ENCODE measurements around the gene ILF2. TPM values are rescaled to one million over a fixed set of nuclear protein-coding genes. Genes with fewer than 3 reads are reported as not detected.
"Not testable (repeated sequence)": the region's sequence is repeated elsewhere in the genome, so short reads cannot be mapped to it uniquely, and the experiment has no call there.

Gene ILF2
- total RNA-seq, 1 donor from 2014 or later: 114 TPM

DNA sequence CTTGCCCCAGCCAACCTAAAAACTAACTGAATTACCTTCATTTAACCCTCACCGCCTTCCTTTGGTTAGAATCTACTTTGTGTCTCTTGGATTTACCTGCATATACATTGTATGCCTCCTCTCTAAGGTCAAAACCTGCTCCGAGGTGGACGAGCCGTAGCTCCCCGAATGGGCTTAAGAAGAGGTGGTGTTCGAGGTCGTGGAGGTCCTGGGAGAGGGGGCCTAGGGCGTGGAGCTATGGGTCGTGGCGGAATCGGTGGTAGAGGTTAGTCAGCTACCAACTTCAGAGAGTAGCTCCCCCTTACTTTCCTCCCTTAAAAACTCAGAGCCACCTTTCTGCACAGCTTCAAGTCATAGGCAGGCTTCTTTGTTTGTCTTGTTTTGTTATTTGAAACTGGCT, 27.7 kb downstream of the ILF2 start:
- Histone ChIP-seq H3K36me3 (ENCODE audit: control insufficient read depth, insufficient read depth, low read length) (peaks cover 23% of the 10 kb centered on the region), H3K27me3 (ENCODE audit: control insufficient read depth, insufficient read depth, low read length) (no peaks in the 10 kb centered on the region), H3K4me3 (ENCODE audit: low read depth, low read length) (no peak overlapping the region)
- DNase-seq (ENCODE audit: low read depth) (no peak), FAIRE-seq (no peak)
- TF ChIP-seq, protein P1, sequence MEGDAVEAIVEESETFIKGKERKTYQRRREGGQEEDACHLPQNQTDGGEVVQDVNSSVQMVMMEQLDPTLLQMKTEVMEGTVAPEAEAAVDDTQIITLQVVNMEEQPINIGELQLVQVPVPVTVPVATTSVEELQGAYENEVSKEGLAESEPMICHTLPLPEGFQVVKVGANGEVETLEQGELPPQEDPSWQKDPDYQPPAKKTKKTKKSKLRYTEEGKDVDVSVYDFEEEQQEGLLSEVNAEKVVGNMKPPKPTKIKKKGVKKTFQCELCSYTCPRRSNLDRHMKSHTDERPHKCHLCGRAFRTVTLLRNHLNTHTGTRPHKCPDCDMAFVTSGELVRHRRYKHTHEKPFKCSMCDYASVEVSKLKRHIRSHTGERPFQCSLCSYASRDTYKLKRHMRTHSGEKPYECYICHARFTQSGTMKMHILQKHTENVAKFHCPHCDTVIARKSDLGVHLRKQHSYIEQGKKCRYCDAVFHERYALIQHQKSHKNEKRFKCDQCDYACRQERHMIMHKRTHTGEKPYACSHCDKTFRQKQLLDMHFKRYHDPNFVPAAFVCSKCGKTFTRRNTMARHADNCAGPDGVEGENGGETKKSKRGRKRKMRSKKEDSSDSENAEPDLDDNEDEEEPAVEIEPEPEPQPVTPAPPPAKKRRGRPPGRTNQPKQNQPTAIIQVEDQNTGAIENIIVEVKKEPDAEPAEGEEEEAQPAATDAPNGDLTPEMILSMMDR (IDR thresholded peaks at IDR 0.05; ENCODE audit: insufficient read depth, low read length, severe bottlenecking): no peak

DNA sequence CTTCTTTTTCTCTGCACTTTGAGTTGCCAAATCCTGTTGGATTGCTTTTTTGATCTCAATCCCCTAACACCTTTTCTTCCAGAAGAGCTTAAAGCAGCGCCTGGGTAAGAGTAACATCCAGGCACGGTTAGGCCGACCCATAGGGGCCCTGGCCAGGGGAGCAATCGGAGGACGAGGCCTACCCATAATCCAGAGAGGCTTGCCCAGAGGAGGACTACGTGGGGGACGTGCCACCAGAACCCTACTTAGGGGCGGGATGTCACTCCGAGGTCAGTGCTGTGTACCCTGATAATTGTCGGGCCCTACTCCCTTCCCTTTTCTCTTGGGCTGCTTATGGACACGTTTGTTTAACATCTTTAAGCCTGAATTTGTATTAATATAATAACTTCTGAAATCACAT, 28.6 kb downstream of the ILF2 start:
- H3K27me3 ChIP-seq (ENCODE audit: control insufficient read depth, insufficient read depth, low read length): no peaks in the 10 kb centered on the region
- TF ChIP-seq, protein P1 (IDR thresholded peaks at IDR 0.05; ENCODE audit: insufficient read depth, low read length, severe bottlenecking): no peak
- no peak overlapping the region for H3K4me3 ChIP-seq (ENCODE audit: low read depth, low read length)
- no peak for DNase-seq (ENCODE audit: low read depth)
- H3K36me3 ChIP-seq (ENCODE audit: control insufficient read depth, insufficient read depth, low read length): peaks cover 23% of the 10 kb centered on the region
- FAIRE-seq: no peak

DNA sequence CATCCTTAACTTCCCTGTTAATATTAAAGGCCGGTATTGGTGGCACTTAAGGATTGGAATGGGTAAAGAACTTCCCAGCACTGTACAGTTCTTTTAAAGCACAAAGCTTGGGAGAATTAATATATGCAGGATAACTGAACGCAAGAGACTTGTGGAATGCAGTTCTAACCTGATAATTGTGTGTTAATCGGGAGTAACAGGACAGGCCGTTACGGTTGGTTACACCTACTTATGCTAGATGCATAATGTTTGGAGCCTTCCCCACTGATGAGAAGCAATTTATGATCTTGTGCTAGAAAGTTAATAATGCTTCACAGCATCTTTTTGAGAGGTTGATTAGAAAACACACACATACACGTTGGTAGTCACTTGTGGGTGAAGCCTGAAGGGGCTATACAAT, 29.9 kb downstream of the ILF2 start:
- no peak overlapping the region for H3K4me3 ChIP-seq (ENCODE audit: low read depth, low read length)
- peaks cover 29% of the 10 kb centered on the region for H3K36me3 ChIP-seq (ENCODE audit: control insufficient read depth, insufficient read depth, low read length)
- FAIRE-seq (no peak), DNase-seq (ENCODE audit: low read depth) (no peak)
- H3K27me3 ChIP-seq (ENCODE audit: control insufficient read depth, insufficient read depth, low read length): no peaks in the 10 kb centered on the region
- TF ChIP-seq, protein P1 (IDR thresholded peaks at IDR 0.05; ENCODE audit: insufficient read depth, low read length, severe bottlenecking): no peak

DNA sequence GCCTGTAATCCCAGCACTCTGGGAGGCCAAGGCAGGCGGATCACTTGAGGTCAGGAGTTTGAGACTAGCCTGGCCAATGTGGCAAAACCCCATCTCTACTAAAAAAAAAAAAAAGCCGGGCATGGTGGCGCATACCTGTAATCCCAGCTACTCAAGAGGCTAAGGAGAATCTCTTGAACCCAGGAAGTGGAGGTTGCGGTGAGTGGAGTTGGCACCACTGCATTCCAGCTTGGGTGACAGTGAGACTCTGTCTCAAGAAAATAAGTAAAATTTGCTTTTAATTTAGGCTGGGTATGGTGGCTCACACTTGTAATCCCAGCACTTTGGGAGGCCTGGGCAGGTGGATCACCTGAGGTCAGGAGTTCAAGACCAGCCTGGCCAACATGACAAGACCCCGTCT, 30.6 kb downstream of the ILF2 start:
- H3K4me3 ChIP-seq (ENCODE audit: low read depth, low read length); FAIRE-seq; H3K27me3 ChIP-seq (ENCODE audit: control insufficient read depth, insufficient read depth, low read length); DNase-seq (ENCODE audit: low read depth): not testable (repeated sequence)
- peaks cover 30% of the 10 kb centered on the region for H3K36me3 ChIP-seq (ENCODE audit: control insufficient read depth, insufficient read depth, low read length)

DNA sequence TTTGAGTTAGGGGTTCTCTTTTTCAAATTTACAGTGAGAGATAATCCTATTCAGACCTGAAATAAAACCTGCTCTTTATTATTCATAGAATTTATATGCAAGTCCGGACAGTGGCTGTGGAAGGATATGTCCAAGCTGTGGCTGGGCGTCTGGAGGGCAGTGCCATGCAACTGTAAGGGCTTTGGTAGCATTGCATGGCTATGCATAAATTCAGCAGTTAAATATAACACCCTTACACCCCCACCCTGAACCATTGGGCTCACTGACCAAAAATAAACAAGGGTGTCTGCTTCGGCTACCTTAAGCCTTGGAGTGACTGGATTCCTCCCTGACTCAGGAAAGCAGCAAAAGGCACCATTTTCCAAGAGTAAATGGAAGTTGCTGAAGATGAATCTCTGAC, 31.5 kb downstream of the ILF2 start:
- TF ChIP-seq, protein P1 (IDR thresholded peaks at IDR 0.05; ENCODE audit: insufficient read depth, low read length, severe bottlenecking): no peak
- Histone ChIP-seq H3K27me3 (ENCODE audit: control insufficient read depth, insufficient read depth, low read length) (no peaks in the 10 kb centered on the region), H3K36me3 (ENCODE audit: control insufficient read depth, insufficient read depth, low read length) (peaks cover 29% of the 10 kb centered on the region), H3K4me3 (ENCODE audit: low read depth, low read length) (no peak overlapping the region)
- no peak for DNase-seq (ENCODE audit: low read depth)
- FAIRE-seq: no peak

DNA sequence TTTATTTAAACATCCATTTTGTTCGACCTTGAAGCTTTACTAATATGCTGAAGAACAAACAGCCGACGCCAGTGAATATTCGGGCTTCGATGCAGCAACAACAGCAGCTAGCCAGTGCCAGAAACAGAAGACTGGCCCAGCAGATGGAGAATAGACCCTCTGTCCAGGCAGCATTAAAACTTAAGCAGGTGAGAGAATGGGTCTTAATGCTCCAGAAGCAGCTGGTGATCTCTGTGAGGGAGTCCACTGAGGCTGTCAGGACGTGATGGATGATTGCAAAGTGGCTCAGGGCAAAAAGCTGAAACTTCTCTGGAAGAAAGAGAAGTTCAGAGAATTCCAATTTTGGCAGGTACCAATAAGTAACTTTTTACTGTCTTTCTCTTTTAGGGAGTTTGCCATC, 32.5 kb downstream of the ILF2 start:
- H3K4me3 ChIP-seq (ENCODE audit: low read depth, low read length): no peak overlapping the region
- H3K27me3 ChIP-seq (ENCODE audit: control insufficient read depth, insufficient read depth, low read length): no peaks in the 10 kb centered on the region
- H3K36me3 ChIP-seq (ENCODE audit: control insufficient read depth, insufficient read depth, low read length): peaks cover 25% of the 10 kb centered on the region
- FAIRE-seq (no peak), DNase-seq (ENCODE audit: low read depth) (no peak)
- TF ChIP-seq, protein P1 (IDR thresholded peaks at IDR 0.05; ENCODE audit: insufficient read depth, low read length, severe bottlenecking): no peak
